Activated T-helper 17 cell treated with anti-CD3 and anti-CD28 coated beads, Interleukin-2, amount 50 U/mL, for 72 hours (primary cell): ENCODE results near the gene SEC63. TPM values are rescaled to one million over a fixed set of nuclear protein-coding genes. Genes with fewer than 3 reads are reported as not detected.
"Not testable (repeated sequence)": the region's sequence is repeated elsewhere in the genome, so short reads cannot be mapped to it uniquely, and the experiment has no call there.

Experiments
- ATAC-seq: fragments of 150-1000 bp; cut with Tn5 transposase; replicated peaks from 2 replicates; pipeline ENCODE4 v1.10.0; 2021; ENCODE audit warnings: mild to moderate bottlenecking, moderate library complexity
- H3K27ac Mint-ChIP-seq: one replicate; pipeline ENCODE4 v1.8.0; 2022; ENCODE audit warnings: mixed read lengths
- H3K27me3 Mint-ChIP-seq: one replicate; pipeline ENCODE4 v1.8.0; 2022; ENCODE audit warnings: mixed read lengths
- H3K36me3 Mint-ChIP-seq: one replicate; pipeline ENCODE4 v1.8.0; 2022; ENCODE audit warnings: low read depth, mild to moderate bottlenecking, mixed read lengths
- H3K4me1 Mint-ChIP-seq: one replicate; pipeline ENCODE4 v1.8.0; 2022; ENCODE audit warnings: mixed read lengths
- H3K4me3 Mint-ChIP-seq: one replicate; pipeline ENCODE4 v1.8.0; 2022; ENCODE audit warnings: mild to moderate bottlenecking, mixed read lengths
- H3K9me3 Mint-ChIP-seq: one replicate; pipeline ENCODE4 v1.8.0; 2022; ENCODE audit warnings: mixed read lengths
- total RNA-seq, 2 donors: library from RNA; stranded (reverse); gene quantifications; one replicate each; pipeline ENCODE4 v1.2.3, GENCODE V29; 2022

SEC63 gene
- total RNA-seq, 2 donors from 2014 or later = 72.6 to 88.0 TPM

- peaks cover 30% of the 10 kb centered on the region for H3K36me3 Mint-ChIP-seq
- H3K27me3 Mint-ChIP-seq, ATAC-seq, H3K4me1 Mint-ChIP-seq, H3K9me3 Mint-ChIP-seq: not testable (repeated sequence)
- peak overlapping the region; percentile 98 for H3K4me3 Mint-ChIP-seq
- peak overlapping the region; percentile 99 for H3K27ac Mint-ChIP-seq
These were observed 818 bp upstream of the SEC63 start for GRCh38 chr6:107958689-107959362.

- Mint-ChIP-seq H3K27me3 (no peaks in the 10 kb centered on the region), H3K4me3 (peak overlapping the region; percentile 98), H3K9me3 (no peaks in the 10 kb centered on the region), H3K4me1 (peaks cover 6% of the 10 kb centered on the region), H3K36me3 (peaks cover 30% of the 10 kb centered on the region), H3K27ac (peak overlapping the region; percentile 99)
- peak; percentile 57 for ATAC-seq
These were observed 600 bp downstream of the SEC63 start for GRCh38 chr6:107957308-107957908.

GRCh38 chr6:107956586-107957307 lies 1.3 kb downstream of the SEC63 start:
- Mint-ChIP-seq H3K9me3 (no peaks in the 10 kb centered on the region), H3K36me3 (peaks cover 30% of the 10 kb centered on the region), H3K27ac (peak overlapping the region; percentile 99), H3K4me1 (peaks cover 6% of the 10 kb centered on the region), H3K27me3 (no peaks in the 10 kb centered on the region), H3K4me3 (peak overlapping the region; percentile 98)
- ATAC-seq = no peak

- H3K27ac Mint-ChIP-seq = peak overlapping the region; percentile 99
- H3K9me3 Mint-ChIP-seq = no peaks in the 10 kb centered on the region
- H3K4me3 Mint-ChIP-seq = peak overlapping the region; percentile 98
These were observed 1.8 kb downstream of the SEC63 start for GRCh38 chr6:107956181-107956580.

GRCh38 chr6:107953858-107954414 lies 4.1 kb downstream of the SEC63 start:
- H3K9me3 Mint-ChIP-seq, H3K4me3 Mint-ChIP-seq, H3K27me3 Mint-ChIP-seq, ATAC-seq, H3K27ac Mint-ChIP-seq: not testable (repeated sequence)
- H3K4me1 Mint-ChIP-seq = peaks cover 15% of the 10 kb centered on the region
- peaks cover 35% of the 10 kb centered on the region for H3K36me3 Mint-ChIP-seq

More at GRCh38 chr6:107956181-107956580, 1.8 kb downstream of the SEC63 start:
- H3K36me3 Mint-ChIP-seq = peaks cover 30% of the 10 kb centered on the region
- no peak for ATAC-seq
- H3K4me1 Mint-ChIP-seq = peaks cover 6% of the 10 kb centered on the region
- H3K27me3 Mint-ChIP-seq = no peaks in the 10 kb centered on the region

- Mint-ChIP-seq H3K9me3 (no peaks in the 10 kb centered on the region), H3K27me3 (no peaks in the 10 kb centered on the region), H3K4me1 (peaks cover 32% of the 10 kb centered on the region), H3K4me3 (peak overlapping the region; percentile 43), H3K27ac (peak overlapping the region; percentile 26), H3K36me3 (peaks cover 26% of the 10 kb centered on the region)
- peak; percentile 64 for ATAC-seq
These were observed 14.2 kb downstream of the SEC63 start for GRCh38 chr6:107943626-107944439.

GRCh38 chr6:107942142-107942541 lies 15.9 kb downstream of the SEC63 start:
- no peak for ATAC-seq
- Mint-ChIP-seq H3K9me3 (no peaks in the 10 kb centered on the region), H3K27me3 (no peaks in the 10 kb centered on the region), H3K27ac (no peak overlapping the region), H3K4me1 (peaks cover 24% of the 10 kb centered on the region), H3K4me3 (no peak overlapping the region), H3K36me3 (peaks cover 26% of the 10 kb centered on the region)

GRCh38 chr6:107941627-107942026 lies 16.4 kb downstream of the SEC63 start:
- peak overlapping the region; percentile 22 for H3K27ac Mint-ChIP-seq
- H3K36me3 Mint-ChIP-seq = peaks cover 26% of the 10 kb centered on the region
- H3K4me1 Mint-ChIP-seq = peaks cover 24% of the 10 kb centered on the region
- no peak for ATAC-seq
- H3K27me3 Mint-ChIP-seq = no peaks in the 10 kb centered on the region
- no peak overlapping the region for H3K4me3 Mint-ChIP-seq
- no peaks in the 10 kb centered on the region for H3K9me3 Mint-ChIP-seq

- peak overlapping the region; percentile 22 for H3K27ac Mint-ChIP-seq
- H3K4me3 Mint-ChIP-seq = no peak overlapping the region
- no peaks in the 10 kb centered on the region for H3K27me3 Mint-ChIP-seq
- peaks cover 24% of the 10 kb centered on the region for H3K4me1 Mint-ChIP-seq
- ATAC-seq = no peak
- H3K36me3 Mint-ChIP-seq = peaks cover 26% of the 10 kb centered on the region
- H3K9me3 Mint-ChIP-seq = no peaks in the 10 kb centered on the region
These were observed 16.8 kb downstream of the SEC63 start for GRCh38 chr6:107941199-107941598.

- H3K9me3 Mint-ChIP-seq, H3K27ac Mint-ChIP-seq, H3K27me3 Mint-ChIP-seq, ATAC-seq, H3K4me3 Mint-ChIP-seq: not testable (repeated sequence)
- Mint-ChIP-seq H3K36me3 (peaks cover 32% of the 10 kb centered on the region), H3K4me1 (peaks cover 24% of the 10 kb centered on the region)
These were observed 21.1 kb downstream of the SEC63 start for GRCh38 chr6:107936910-107937292.

GRCh38 chr6:107936162-107936909 lies 21.7 kb downstream of the SEC63 start:
- H3K27me3 Mint-ChIP-seq = no peaks in the 10 kb centered on the region
- H3K9me3 Mint-ChIP-seq = peaks cover 4% of the 10 kb centered on the region
- no peak overlapping the region for H3K4me3 Mint-ChIP-seq
- peak; percentile 24 for ATAC-seq
- H3K4me1 Mint-ChIP-seq = peaks cover 24% of the 10 kb centered on the region
- H3K27ac Mint-ChIP-seq = no peak overlapping the region
- peaks cover 28% of the 10 kb centered on the region for H3K36me3 Mint-ChIP-seq

GRCh38 chr6:107934229-107934628 lies 23.8 kb downstream of the SEC63 start:
- peaks cover 19% of the 10 kb centered on the region for H3K36me3 Mint-ChIP-seq
- not testable (repeated sequence) for H3K27me3 Mint-ChIP-seq, H3K27ac Mint-ChIP-seq, H3K9me3 Mint-ChIP-seq, H3K4me3 Mint-ChIP-seq, ATAC-seq
- H3K4me1 Mint-ChIP-seq = peaks cover 17% of the 10 kb centered on the region

GRCh38 chr6:107932580-107932979 lies 25.4 kb downstream of the SEC63 start:
- Mint-ChIP-seq H3K4me3 (no peak overlapping the region), H3K4me1 (peaks cover 17% of the 10 kb centered on the region), H3K9me3 (peaks cover 4% of the 10 kb centered on the region), H3K27me3 (no peaks in the 10 kb centered on the region), H3K36me3 (peaks cover 35% of the 10 kb centered on the region), H3K27ac (peak overlapping the region; percentile 28)
- ATAC-seq = no peak
